Tibial artery (tissue), 4 donors: ENCODE results near the gene CACNA1H.

Source experiments
- DNase-seq, 2 donors: peaks; one replicate each; pipeline ENCODE4 v3.0.0-alpha.2; 2019
- H3K27ac ChIP-seq, 2 donors: fragments of 200-600 bp; sonication (generic) in 1 of 2; 1 replicate in 1 of 2; 2 replicates in 1 of 2; pipeline ENCODE4 v1.5.1; 2018 to 2019; ENCODE audit warnings: mild to moderate bottlenecking in 1 of 2
- H3K27me3 ChIP-seq, 2 donors: fragments of 200-600 bp; sonication (generic) in 1 of 2; one replicate each; pipeline versions ENCODE4 v1.5.1 to v1.6.0; 2016 to 2019
- H3K36me3 ChIP-seq, 3 donors: fragments of 200-600 bp; sonication (generic) in 2 of 3; one replicate each; pipeline ENCODE4 v1.5.1; 2016 to 2019; ENCODE audit warnings: mild to moderate bottlenecking in 2 of 3
- H3K4me1 ChIP-seq, 4 donors: fragments of 200-600 bp; sonication (generic) in 2 of 4; 1 replicate in 3 of 4; 2 replicates in 1 of 4; pipeline ENCODE4 v1.5.1; 2016 to 2019
- H3K4me3 ChIP-seq, 2 donors: fragments of 200-600 bp; sonication (generic) in 1 of 2; 1 replicate in 1 of 2; 2 replicates in 1 of 2; pipeline ENCODE4 v1.5.1; 2018 to 2019; ENCODE audit warnings: mild to moderate bottlenecking in 2 of 2
- H3K9me3 ChIP-seq, 3 donors: fragments of 200-600 bp; sonication (generic) in 1 of 3; one replicate each; pipeline ENCODE4 v1.5.1; 2016 to 2019
- intact Hi-C: fragments of 100-400 bp; cut with DNase I; formaldehyde crosslinking; loops from one replicate; pipeline ENCODE4 v1.15.0; 2023; ENCODE audit warnings: low total_unique reads
- TF ChIP-seq, protein P1 (sequence below), 2 experiments: fragments of 200-600 bp in 1 of 2; fragments of 450-650 bp in 1 of 2; IDR thresholded peaks; one replicate each; pipeline ENCODE4 v1.5.1; 2017 to 2019; ENCODE audit warnings: antibody characterized with exemption in 2 of 2, mild to moderate bottlenecking in 1 of 2, moderate library complexity in 1 of 2

Gene CACNA1H

DNA sequence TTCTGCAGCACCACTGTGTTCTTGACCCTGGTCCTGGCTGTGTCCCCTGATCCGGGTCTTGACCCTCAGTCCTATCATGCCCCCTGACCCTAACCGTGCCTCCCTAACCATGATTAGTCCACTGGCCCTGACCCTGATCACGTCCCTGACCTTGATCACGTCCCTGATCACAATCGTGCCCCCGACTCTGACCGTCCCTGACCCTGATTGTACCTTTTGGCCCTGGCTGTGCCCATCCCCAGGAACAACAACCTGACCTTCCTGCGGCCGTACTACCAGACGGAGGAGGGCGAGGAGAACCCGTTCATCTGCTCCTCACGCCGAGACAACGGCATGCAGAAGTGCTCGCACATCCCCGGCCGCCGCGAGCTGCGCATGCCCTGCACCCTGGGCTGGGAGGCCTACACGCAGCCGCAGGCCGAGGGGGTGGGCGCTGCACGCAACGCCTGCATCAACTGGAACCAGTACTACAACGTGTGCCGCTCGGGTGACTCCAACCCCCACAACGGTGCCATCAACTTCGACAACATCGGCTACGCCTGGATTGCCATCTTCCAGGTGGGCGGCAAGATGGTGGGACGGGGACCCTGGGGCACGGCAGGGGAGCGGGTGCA, 47.2 kb downstream of the CACNA1H start:
- H3K27me3 ChIP-seq: no peaks in the 10 kb centered on the region
- H3K27ac ChIP-seq: no peak overlapping the region
- H3K4me1 ChIP-seq: peaks cover 0 to 2% (median 0%) of the 10 kb centered on the region in 4 donors
- no peak overlapping the region for H3K4me3 ChIP-seq
- no peaks in the 10 kb centered on the region for H3K9me3 ChIP-seq
- TF ChIP-seq, protein P1, sequence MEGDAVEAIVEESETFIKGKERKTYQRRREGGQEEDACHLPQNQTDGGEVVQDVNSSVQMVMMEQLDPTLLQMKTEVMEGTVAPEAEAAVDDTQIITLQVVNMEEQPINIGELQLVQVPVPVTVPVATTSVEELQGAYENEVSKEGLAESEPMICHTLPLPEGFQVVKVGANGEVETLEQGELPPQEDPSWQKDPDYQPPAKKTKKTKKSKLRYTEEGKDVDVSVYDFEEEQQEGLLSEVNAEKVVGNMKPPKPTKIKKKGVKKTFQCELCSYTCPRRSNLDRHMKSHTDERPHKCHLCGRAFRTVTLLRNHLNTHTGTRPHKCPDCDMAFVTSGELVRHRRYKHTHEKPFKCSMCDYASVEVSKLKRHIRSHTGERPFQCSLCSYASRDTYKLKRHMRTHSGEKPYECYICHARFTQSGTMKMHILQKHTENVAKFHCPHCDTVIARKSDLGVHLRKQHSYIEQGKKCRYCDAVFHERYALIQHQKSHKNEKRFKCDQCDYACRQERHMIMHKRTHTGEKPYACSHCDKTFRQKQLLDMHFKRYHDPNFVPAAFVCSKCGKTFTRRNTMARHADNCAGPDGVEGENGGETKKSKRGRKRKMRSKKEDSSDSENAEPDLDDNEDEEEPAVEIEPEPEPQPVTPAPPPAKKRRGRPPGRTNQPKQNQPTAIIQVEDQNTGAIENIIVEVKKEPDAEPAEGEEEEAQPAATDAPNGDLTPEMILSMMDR (IDR thresholded peaks at IDR 0.05): no peak
- no peak for DNase-seq
- intact Hi-C loops: no loop called here
- peaks cover 29 to 57% (median 51%) of the 10 kb centered on the region in 3 donors for H3K36me3 ChIP-seq

DNA sequence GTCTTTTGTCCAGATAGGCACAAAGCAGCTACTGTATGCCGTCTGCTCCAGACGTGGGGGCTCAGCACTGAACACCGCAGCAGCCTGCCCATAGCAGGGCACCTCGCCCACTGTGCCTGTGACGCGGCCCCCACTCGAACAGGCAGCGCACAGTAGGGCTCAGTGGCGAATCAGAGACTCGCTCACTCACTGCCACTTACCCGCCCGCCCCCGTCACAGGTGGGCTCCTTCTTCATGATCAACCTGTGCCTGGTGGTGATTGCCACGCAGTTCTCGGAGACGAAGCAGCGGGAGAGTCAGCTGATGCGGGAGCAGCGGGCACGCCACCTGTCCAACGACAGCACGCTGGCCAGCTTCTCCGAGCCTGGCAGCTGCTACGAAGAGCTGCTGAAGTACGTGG, 48.5 kb downstream of the CACNA1H start:
- H3K9me3 ChIP-seq: no peaks in the 10 kb centered on the region
- H3K4me3 ChIP-seq: no peak overlapping the region
- intact Hi-C loops: no loop called here
- TF ChIP-seq, protein P1 (IDR thresholded peaks at IDR 0.05): no peak
- no peaks in the 10 kb centered on the region for H3K4me1 ChIP-seq
- H3K27ac ChIP-seq: no peak overlapping the region
- no peaks in the 10 kb centered on the region for H3K27me3 ChIP-seq
- DNase-seq: no peak
- peaks cover 42 to 65% (median 64%) of the 10 kb centered on the region in 3 donors for H3K36me3 ChIP-seq

DNA sequence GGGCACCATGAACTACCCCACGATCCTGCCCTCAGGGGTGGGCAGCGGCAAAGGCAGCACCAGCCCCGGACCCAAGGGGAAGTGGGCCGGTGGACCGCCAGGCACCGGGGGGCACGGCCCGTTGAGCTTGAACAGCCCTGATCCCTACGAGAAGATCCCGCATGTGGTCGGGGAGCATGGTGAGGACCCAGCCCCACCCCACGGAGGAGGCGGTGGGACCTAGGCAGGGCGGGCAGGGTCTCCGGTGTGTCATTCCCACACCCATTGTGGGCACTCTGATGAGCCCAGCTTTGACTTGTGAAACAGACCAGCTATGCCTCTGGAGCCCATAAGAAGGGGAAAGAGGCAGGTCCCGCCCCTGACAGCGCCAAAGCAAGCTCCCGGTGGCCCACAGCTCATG, 49.4 kb downstream of the CACNA1H start:
- Histone ChIP-seq H3K4me1 (no peaks in the 10 kb centered on the region), H3K9me3 (no peaks in the 10 kb centered on the region), H3K4me3 (no peak overlapping the region), H3K27ac (no peak overlapping the region), H3K36me3 (peaks cover 48 to 73% (median 72%) of the 10 kb centered on the region in 3 donors), H3K27me3 (no peaks in the 10 kb centered on the region)
- intact Hi-C loops: no loop called here
- no peak for DNase-seq
- TF ChIP-seq, protein P1 (IDR thresholded peaks at IDR 0.05): no peak

DNA sequence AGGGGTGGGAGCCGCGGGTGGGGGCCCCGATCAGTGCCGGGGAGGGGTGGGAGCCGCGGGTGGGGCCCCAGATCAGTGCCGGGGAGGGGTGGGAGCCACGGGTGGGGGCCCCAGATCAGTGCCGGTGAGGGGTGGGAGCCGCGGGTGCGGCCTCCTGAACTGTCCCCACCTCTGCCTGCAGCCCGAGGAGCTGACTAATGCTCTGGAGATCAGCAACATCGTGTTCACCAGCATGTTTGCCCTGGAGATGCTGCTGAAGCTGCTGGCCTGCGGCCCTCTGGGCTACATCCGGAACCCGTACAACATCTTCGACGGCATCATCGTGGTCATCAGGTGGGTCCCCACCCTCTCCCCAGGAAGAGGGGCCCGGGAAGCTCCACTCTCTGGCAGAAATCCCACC, 52.0 kb downstream of the CACNA1H start:
- no peaks in the 10 kb centered on the region for H3K9me3 ChIP-seq
- intact Hi-C loops: no loop called here
- TF ChIP-seq, protein P1 (IDR thresholded peaks at IDR 0.05): no peak
- H3K4me1 ChIP-seq: no peaks in the 10 kb centered on the region
- H3K27ac ChIP-seq: no peak overlapping the region
- no peak for DNase-seq
- H3K4me3 ChIP-seq: no peak overlapping the region
- no peaks in the 10 kb centered on the region for H3K27me3 ChIP-seq
- H3K36me3 ChIP-seq: peaks cover 73 to 96% (median 88%) of the 10 kb centered on the region in 3 donors

DNA sequence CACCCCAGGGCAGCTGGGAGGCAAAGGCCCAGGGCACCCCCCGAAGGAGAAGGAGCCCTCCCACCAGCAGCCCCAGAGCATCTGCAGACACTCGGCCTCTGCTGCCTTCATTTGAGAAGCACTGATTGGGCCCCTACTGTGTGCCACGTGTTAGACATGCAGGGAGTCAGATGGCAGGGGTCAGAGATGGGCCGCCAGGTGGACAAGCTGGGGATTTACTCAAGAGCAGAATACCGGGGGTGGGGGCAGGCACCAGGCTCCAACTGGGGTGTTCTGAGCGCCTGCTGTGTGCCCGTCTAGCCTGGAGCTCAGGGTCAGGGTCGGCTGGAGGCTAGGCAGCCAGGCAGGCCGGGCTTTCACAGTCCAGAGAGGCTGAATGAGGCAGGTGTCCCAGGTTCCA, 53.4 kb downstream of the CACNA1H start:
- no peak for DNase-seq
- Histone ChIP-seq H3K4me1 (no peaks in the 10 kb centered on the region), H3K36me3 (peaks cover 80 to 96% (median 92%) of the 10 kb centered on the region in 3 donors), H3K4me3 (no peak overlapping the region), H3K27me3 (no peaks in the 10 kb centered on the region), H3K9me3 (no peaks in the 10 kb centered on the region), H3K27ac (no peak overlapping the region)
- TF ChIP-seq, protein P1 (IDR thresholded peaks at IDR 0.05): no peak
- intact Hi-C loops: no loop called here

DNA sequence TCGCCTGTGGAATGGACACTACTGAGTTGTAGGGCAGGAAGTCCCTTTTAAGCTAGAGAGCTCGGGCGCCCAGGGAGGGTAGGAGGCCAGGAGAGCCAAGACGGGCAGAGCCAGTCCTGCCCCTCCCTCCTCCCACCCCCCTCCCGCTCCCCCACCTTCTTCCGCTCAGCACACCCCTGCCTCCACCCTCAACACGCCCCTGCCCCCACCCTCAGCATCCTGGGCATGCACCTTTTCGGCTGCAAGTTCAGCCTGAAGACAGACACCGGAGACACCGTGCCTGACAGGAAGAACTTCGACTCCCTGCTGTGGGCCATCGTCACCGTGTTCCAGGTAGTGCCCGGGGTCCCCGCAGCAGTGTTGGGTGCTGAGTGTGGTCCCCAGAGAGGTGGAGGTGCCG, 53.9 kb downstream of the CACNA1H start:
- TF ChIP-seq, protein P1 (IDR thresholded peaks at IDR 0.05): no peak
- Histone ChIP-seq H3K36me3 (peaks cover 81 to 96% (median 92%) of the 10 kb centered on the region in 3 donors), H3K27me3 (no peaks in the 10 kb centered on the region), H3K4me1 (no peaks in the 10 kb centered on the region), H3K27ac (no peak overlapping the region), H3K4me3 (no peak overlapping the region), H3K9me3 (no peaks in the 10 kb centered on the region)
- DNase-seq: no peak
- intact Hi-C loops: no loop called here
